Gastrocnemius medialis (tissue), 4 donors: Measurements from ENCODE around the gene CDH23. TPM values are rescaled to one million over a fixed set of nuclear protein-coding genes. Genes with fewer than 3 reads are reported as not detected.

Experiments used
- ATAC-seq, 2 donors: fragments of 150-250 bp; one replicate each; pipeline ENCODE4 v1.9.1; 2016
- DNase-seq, 2 donors: peaks; one replicate each; pipeline ENCODE4 v3.0.0-alpha.2; 2019
- H3K27ac ChIP-seq, 4 donors: fragments of 200-600 bp; sonication (generic); 1 replicate in 1 of 4; 2 replicates in 3 of 4; pipeline ENCODE4 v1.5.1; 2016 to 2018; ENCODE audit warnings: mild to moderate bottlenecking in 2 of 4, moderate library complexity in 1 of 4
- H3K27me3 ChIP-seq, 3 donors: fragments of 200-600 bp; sonication (generic) in 2 of 3; 1 replicate in 1 of 3; 2 replicates in 2 of 3; pipeline versions ENCODE4 v1.5.1 to v1.6.0; 2016 to 2019; ENCODE audit warnings: mild to moderate bottlenecking in 1 of 3, moderate library complexity in 1 of 3
- H3K36me3 ChIP-seq, 2 donors: fragments of 200-600 bp; sonication (generic) in 1 of 2; one replicate each; pipeline ENCODE4 v1.5.1; 2017 to 2018
- H3K4me1 ChIP-seq, 2 donors: fragments of 200-600 bp; sonication (generic) in 1 of 2; one replicate each; pipeline ENCODE4 v1.5.1; 2016 to 2017; ENCODE audit warnings: mild to moderate bottlenecking in 2 of 2
- H3K4me3 ChIP-seq, 4 donors: fragments of 200-600 bp; sonication (generic) in 3 of 4; 1 replicate in 1 of 4; 2 replicates in 3 of 4; pipeline ENCODE4 v1.5.1; 2016 to 2019; ENCODE audit warnings: mild to moderate bottlenecking in 2 of 4
- H3K9me3 ChIP-seq, 3 donors: fragments of 200-600 bp; sonication (generic) in 2 of 3; 1 replicate in 1 of 3; 2 replicates in 2 of 3; pipeline ENCODE4 v1.5.1; 2016 to 2019
- CTCF ChIP-seq, 5 experiments: fragments of 450-650 bp in 3 of 5; fragments of 200-600 bp in 2 of 5; sonication (generic) in 2 of 5; IDR thresholded peaks in 4 of 5; conservative IDR thresholded peaks in 1 of 5; 1 replicate in 4 of 5; 2 replicates in 1 of 5; pipeline ENCODE4 v1.5.1; 2016 to 2019; ENCODE audit warnings: antibody characterized with exemption in 5 of 5, mild to moderate bottlenecking in 3 of 5, moderate library complexity in 3 of 5
- POLR2A ChIP-seq, 2 donors: fragments of 450-650 bp; IDR thresholded peaks; one replicate each; pipeline ENCODE4 v1.6.1; 2017; ENCODE audit warnings: antibody characterized with exemption in 2 of 2, mild to moderate bottlenecking in 2 of 2, moderate library complexity in 2 of 2
- in situ Hi-C, 4 donors: fragments of 200-750 bp; cut with MboI; loops; one replicate each; pipeline versions ENCODE4 v1.15.0 to v1.8.0; 2017; ENCODE audit warnings: low sequenced_read_pairs in 4 of 4
- intact Hi-C: fragments of 100-400 bp; cut with DNase I; formaldehyde crosslinking; loops from one replicate; pipeline ENCODE4 v1.15.1; 2023; ENCODE audit warnings: low total_unique reads
- total RNA-seq, 4 donors: library from RNA; depleted of rRNA; stranded (reverse); fragments of >200 nt; gene quantifications; one replicate each; pipeline versions ENCODE4 v1.1.0 to v1.2.3, GENCODE V29; 2016

CDH23 gene
- total RNA-seq, 4 donors from 2014 or later, result 0.53 to 1.8 (median 1.2) TPM

GRCh38 chr10:71451754-71452153 lies 55.0 kb downstream of the CDH23 start:
- DNase-seq, result no peak
- no peaks in the 10 kb centered on the region for H3K36me3 ChIP-seq
- H3K27me3 ChIP-seq, result no peaks in the 10 kb centered on the region
- intact Hi-C loops (no loop called here), in situ Hi-C loops (no loop called here)
- no peak overlapping the region for H3K27ac ChIP-seq
- no peak overlapping the region for H3K4me3 ChIP-seq
- no peak for ATAC-seq
- no peaks in the 10 kb centered on the region for H3K4me1 ChIP-seq
- no peak for TF ChIP-seq POLR2A (IDR thresholded peaks at IDR 0.05)
- TF ChIP-seq CTCF (IDR thresholded peaks at IDR 0.05 in 4 of 5, conservative IDR thresholded peaks at IDR 0.05 in 1 of 5), result no peak
- no peaks in the 10 kb centered on the region for H3K9me3 ChIP-seq

- TF ChIP-seq CTCF (IDR thresholded peaks at IDR 0.05 in 4 of 5, conservative IDR thresholded peaks at IDR 0.05 in 1 of 5), result no peak
- TF ChIP-seq POLR2A (IDR thresholded peaks at IDR 0.05), result no peak
- DNase-seq (no peak), ATAC-seq (no peak)
- Histone ChIP-seq H3K36me3 (no peaks in the 10 kb centered on the region), H3K4me1 (peaks cover 0 to 6% of the 10 kb centered on the region in 2 donors), H3K27me3 (no peaks in the 10 kb centered on the region), H3K4me3 (no peak overlapping the region), H3K27ac (no peak overlapping the region), H3K9me3 (no peaks in the 10 kb centered on the region)
- in situ Hi-C loops, result no loop called here
- intact Hi-C loops, result no loop called here
These were observed 56.5 kb downstream of the CDH23 start for GRCh38 chr10:71453186-71453585.

- H3K9me3 ChIP-seq, result no peaks in the 10 kb centered on the region
- no peak overlapping the region for H3K27ac ChIP-seq
- no peaks in the 10 kb centered on the region for H3K36me3 ChIP-seq
- intact Hi-C loops (no loop called here), in situ Hi-C loops (no loop called here)
- H3K27me3 ChIP-seq, result no peaks in the 10 kb centered on the region
- peaks cover 0 to 6% of the 10 kb centered on the region in 2 donors for H3K4me1 ChIP-seq
- no peak for DNase-seq
- TF ChIP-seq POLR2A (IDR thresholded peaks at IDR 0.05) (no peak), CTCF (IDR thresholded peaks at IDR 0.05 in 4 of 5, conservative IDR thresholded peaks at IDR 0.05 in 1 of 5) (no peak)
- no peak overlapping the region for H3K4me3 ChIP-seq
- no peak for ATAC-seq
These were observed 57.6 kb downstream of the CDH23 start for GRCh38 chr10:71454347-71454746.

GRCh38 chr10:71455035-71455434 lies 58.3 kb downstream of the CDH23 start:
- DNase-seq, result no peak
- Histone ChIP-seq H3K4me3 (no peak overlapping the region), H3K4me1 (peaks cover 0 to 6% of the 10 kb centered on the region in 2 donors), H3K9me3 (no peaks in the 10 kb centered on the region), H3K27me3 (no peaks in the 10 kb centered on the region), H3K27ac (no peak overlapping the region), H3K36me3 (no peaks in the 10 kb centered on the region)
- in situ Hi-C loops (no loop called here), intact Hi-C loops (no loop called here)
- ATAC-seq, result no peak
- TF ChIP-seq CTCF (IDR thresholded peaks at IDR 0.05 in 4 of 5, conservative IDR thresholded peaks at IDR 0.05 in 1 of 5) (no peak), POLR2A (IDR thresholded peaks at IDR 0.05) (no peak)

GRCh38 chr10:71456631-71457030 lies 59.9 kb downstream of the CDH23 start:
- TF ChIP-seq POLR2A (IDR thresholded peaks at IDR 0.05), result no peak
- intact Hi-C loops (no loop called here), in situ Hi-C loops (no loop called here)
- Histone ChIP-seq H3K4me3 (no peak overlapping the region), H3K9me3 (no peaks in the 10 kb centered on the region), H3K4me1 (peaks cover 0 to 6% of the 10 kb centered on the region in 2 donors), H3K27ac (no peak overlapping the region), H3K27me3 (no peaks in the 10 kb centered on the region), H3K36me3 (no peaks in the 10 kb centered on the region)
- ATAC-seq (no peak), DNase-seq (no peak)
